HG03558 (cell line): ENCODE measurements around the gene ETS1.
A peak's percentile ranks its signal among the peaks of the same experiment; 100 is the strongest.

ENCODE experiments used
- ATAC-seq: cut with Tn5 transposase; IDR thresholded peaks from one replicate; pipeline ENCODE4 v1.9.1; 2021; ENCODE audit warnings: moderate number of reproducible peaks; ENCODE audit not compliant: unreplicated experiment; ENCODE audit errors: extremely low read depth

Gene ETS1

GRCh38 chr11:128472128-128473089, 114.9 kb downstream of the ETS1 start:
- ATAC-seq: peak; percentile 46

- peak; percentile 31 for ATAC-seq
Measured at GRCh38 chr11:128471138-128471661, 116.2 kb downstream of the ETS1 start.

GRCh38 chr11:128470081-128470480, 117.3 kb downstream of the ETS1 start:
- no peak for ATAC-seq

GRCh38 chr11:128469220-128469619, 118.1 kb downstream of the ETS1 start:
- peak; percentile 18 for ATAC-seq

GRCh38 chr11:128468111-128468510, 119.2 kb downstream of the ETS1 start:
- ATAC-seq: no peak

GRCh38 chr11:128467610-128468041, 119.7 kb downstream of the ETS1 start:
- ATAC-seq: no peak

- no peak for ATAC-seq
Measured at GRCh38 chr11:128467041-128467440, 120.3 kb downstream of the ETS1 start.

- no peak for ATAC-seq
Measured at GRCh38 chr11:128465946-128466705, 121.2 kb downstream of the ETS1 start.

GRCh38 chr11:128465531-128465930, 121.8 kb downstream of the ETS1 start:
- no peak for ATAC-seq

GRCh38 chr11:128464878-128465450, 122.4 kb downstream of the ETS1 start:
- ATAC-seq: no peak

GRCh38 chr11:128463979-128464378, 123.4 kb downstream of the ETS1 start:
- ATAC-seq: no peak

GRCh38 chr11:128463371-128463829, 124.0 kb downstream of the ETS1 start:
- ATAC-seq: no peak

GRCh38 chr11:128462922-128463321, 124.4 kb downstream of the ETS1 start:
- ATAC-seq: no peak

- no peak for ATAC-seq
Measured at GRCh38 chr11:128462189-128462588, 125.2 kb downstream of the ETS1 start.

GRCh38 chr11:128458321-128458720, 129.0 kb downstream of the ETS1 start:
- no peak for ATAC-seq

GRCh38 chr11:128457874-128458273, 129.5 kb downstream of the ETS1 start:
- ATAC-seq: no peak

- ATAC-seq: no peak
Measured at GRCh38 chr11:128456566-128457268, 130.6 kb downstream of the ETS1 start.

- no peak for ATAC-seq
Measured at GRCh38 chr11:128455766-128456165, 131.6 kb downstream of the ETS1 start.

- no peak for ATAC-seq
Measured at GRCh38 chr11:128453444-128454336, 133.7 kb downstream of the ETS1 start.
